Activated CD4-positive, alpha-beta T cell treated with anti-CD3 and anti-CD28 coated beads, Interleukin-2, Interleukin-4, amounts not matched to agents 100 ng/mL and 50 ng/mL, durations not matched to agents 16 hours and 8 hours (primary cell): ENCODE data around the gene NRTN.
"Not testable (repeated sequence)": the region's sequence is repeated elsewhere in the genome, so short reads cannot be mapped to it uniquely, and the experiment has no call there.

Experiments used
- DNase-seq: peaks from one replicate; pipeline ENCODE4 v3.0.0-alpha.2; 2020; ENCODE audit warnings: low spot score

The NRTN gene, protein sequence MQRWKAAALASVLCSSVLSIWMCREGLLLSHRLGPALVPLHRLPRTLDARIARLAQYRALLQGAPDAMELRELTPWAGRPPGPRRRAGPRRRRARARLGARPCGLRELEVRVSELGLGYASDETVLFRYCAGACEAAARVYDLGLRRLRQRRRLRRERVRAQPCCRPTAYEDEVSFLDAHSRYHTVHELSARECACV

DNA sequence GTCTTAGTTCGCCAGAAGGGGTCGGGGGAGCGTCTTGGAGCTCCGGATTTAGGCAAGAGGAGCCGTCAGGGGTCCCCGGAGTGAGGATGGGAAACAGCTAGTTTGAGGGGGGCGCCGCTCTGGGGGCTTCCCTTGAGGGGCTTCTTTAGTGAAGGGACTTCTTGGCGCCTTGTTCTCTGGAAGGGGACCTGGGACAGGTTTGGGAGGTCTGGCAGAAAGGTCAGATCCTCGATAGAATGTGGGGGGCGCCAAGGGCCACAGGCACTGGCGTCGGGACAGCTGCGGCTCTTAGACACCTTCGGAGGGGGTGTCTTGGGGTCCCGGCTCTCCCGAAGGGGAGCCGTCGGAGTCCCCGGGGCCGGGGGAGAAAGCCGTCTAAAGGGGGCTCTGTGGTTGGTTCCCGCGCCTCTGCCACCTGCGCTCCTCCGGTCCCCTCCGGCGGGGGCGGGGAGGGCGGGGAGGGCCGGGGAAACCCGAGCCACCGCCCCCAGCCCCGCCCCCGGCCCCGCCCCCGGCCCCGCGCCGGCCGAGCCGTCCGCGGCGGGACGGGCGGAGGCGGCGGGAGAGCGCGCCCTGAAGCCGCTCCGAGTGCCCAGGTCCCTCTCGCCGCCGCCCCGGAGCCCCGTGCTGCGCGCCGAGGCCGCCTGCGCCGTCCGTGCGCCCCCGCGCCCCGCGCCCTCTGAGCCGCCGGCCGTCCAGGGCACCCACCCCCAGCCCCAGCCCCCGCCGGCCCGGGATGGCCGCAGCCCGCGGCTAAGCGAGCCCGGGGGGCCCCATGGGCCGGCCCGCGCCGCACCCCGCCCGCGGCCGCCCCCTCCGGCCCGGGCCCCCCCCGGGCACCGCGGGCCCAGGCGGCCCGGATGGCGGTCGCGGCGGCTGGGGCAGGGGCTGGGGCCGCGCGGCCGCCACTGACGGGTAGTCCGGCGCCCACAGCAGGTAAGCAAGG, at the start of gene NRTN:
Gene NRTN (plus strand): TSS at position 552 of the 946 bp plus-strand sequence. CDS start 19,099 bp downstream, outside the sequence.
- DNase-seq = peak; percentile 21

DNA sequence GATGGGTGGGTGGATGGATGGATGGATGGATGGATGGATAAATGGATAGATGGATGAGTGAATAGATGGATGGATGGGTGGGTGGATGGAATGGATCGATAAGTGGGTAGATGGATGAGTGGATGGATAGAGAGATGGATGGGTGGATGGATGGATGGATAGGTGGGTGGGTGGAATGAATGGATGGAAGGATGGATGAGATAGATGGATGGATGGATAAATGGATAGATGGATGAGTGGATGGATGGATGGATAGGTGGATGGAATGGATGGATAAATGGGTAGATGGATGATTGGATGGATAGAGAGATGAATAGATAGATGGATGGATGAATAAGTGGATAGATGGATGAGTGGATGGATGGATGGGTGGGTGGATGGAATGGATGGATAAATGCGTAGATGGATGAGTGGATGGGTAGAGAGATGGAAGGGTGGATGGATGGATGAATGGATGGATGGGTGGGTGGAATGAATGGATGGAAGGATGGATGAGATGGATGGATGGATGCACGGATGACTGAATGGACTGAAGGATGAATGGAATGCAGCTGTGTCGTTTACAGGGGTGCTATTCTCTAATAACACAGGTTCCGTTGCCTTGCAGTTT, 42.2 kb upstream of the NRTN start:
- no peak for DNase-seq

DNA sequence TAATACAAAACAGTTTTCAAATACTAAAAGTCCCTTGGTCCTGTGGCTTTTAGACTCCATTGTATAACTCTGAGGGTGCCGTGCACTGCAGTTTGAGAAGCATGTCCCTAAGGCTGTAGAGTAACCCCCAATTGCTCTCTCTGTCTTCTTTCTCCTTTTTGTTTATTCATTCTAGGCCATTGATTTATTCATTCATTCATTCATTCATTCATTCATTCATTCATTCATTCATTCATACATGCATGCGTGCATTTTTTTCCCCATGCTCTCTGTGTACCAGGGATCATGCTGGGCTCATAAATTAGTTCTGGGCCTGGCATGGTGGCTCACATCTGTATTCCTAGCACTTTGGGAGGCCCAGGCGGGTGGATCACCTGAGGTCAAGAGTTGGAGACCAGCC, 39.6 kb upstream of the NRTN start:
- DNase-seq = no peak

DNA sequence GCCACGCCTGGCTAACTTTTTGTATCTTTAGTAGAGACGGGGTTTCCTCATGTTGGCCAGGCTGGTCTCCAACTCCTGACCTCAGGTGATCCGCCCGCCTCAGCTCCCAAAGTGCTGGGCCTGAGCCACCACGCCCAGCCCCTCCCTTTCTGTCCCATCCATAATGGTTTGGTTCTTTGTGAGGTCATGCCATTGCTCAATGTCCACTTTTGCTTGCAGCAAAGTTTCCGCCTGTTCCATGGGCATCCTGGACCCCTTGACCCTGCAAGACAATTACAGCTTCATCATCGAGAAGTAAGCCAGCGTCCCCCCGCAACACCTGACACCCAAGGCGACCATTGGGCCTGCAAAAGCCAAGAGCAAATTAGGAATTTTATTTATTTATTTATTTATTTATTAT, 36.9 kb upstream of the NRTN start:
- DNase-seq = no peak

DNA sequence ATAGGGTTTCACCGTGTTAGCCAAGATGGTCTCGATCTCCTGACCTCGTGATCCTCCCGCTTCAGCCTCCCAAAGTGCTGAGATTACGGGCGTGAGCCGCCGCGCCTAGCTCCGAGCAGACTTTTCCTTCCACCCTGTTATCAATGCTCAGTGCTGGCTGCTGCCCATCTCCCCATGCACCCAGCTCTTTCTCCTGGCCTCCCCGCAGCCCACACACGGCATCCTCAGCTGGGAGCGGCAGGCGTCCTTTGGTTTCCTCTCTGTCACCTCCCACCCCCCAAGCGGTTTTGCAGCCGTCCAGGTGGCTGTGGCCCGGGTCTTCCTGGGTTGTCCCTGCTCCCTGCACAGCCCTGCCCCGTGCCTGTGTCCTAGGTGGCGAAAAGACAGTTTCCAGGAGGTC, 32.5 kb upstream of the NRTN start:
- DNase-seq = no peak

DNA sequence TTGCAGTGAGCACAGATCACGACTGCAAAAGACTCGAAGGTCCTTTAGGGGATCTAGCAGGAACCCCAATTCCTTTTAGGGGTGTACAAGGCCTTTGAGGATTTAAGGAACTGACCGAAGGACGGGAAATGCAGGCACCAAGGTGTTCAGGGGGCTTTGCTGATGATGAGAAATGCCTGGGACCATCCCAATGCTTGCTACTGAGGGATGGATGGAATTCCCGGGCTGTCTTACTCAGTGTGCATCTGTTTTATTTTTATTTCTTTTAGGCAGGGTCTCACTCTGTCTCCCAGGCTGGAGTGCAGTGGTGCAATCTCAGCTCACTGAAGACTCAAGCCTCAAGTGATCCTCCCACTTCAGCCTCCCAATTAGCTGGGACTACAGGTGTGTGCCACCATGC, 31.6 kb upstream of the NRTN start:
- DNase-seq = no peak

DNA sequence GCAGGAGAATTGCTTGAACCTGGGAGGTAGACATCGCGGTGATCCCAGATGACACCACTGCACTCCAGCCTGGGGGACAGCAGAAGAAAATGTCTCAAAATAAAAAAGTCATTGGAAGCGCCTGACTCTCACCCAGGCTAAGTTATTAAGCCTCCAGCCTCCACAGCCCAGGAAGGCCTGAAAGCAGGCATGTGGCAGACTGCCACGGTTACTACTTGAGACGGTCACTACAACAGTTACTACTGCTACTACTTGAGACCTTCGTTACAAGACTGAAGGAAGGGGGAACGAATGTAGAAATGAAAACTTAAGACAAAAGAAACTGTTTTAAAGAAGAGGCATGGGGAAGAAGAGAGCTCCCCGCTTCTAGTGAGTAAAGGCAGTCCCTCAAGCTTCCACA, 29.9 kb upstream of the NRTN start:
- no peak for DNase-seq

DNA sequence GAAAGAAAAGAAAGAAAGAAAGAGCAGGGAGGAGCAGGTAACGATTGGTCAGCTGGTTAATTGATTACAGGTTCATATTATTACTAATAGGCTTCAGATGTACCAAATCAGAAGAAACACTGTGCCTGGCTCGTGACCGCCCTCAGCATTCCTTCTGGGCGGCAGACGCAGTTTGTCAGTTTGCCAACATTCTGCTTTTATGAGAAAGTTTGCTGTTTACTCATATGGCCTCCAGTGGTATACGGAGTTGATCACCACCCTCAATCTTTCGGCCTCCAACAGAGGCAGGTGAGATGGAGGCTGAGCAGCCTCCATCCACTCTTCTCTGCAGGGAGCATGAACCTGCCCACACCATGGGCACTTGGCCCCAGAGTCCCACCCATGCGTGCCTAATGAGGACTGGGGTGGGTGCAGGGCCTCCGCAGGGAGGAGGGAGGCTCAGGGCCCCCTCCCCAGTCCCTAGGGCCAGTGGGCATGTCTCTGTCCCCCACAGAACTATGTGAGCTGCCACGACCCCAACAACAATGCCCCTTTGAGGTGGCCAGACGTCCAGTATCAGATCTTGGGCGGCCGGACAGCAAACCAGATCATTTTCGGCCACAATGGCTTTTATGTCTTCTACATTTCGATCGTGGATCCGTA, 29.1 kb upstream of the NRTN start:
- no peak for DNase-seq

DNA sequence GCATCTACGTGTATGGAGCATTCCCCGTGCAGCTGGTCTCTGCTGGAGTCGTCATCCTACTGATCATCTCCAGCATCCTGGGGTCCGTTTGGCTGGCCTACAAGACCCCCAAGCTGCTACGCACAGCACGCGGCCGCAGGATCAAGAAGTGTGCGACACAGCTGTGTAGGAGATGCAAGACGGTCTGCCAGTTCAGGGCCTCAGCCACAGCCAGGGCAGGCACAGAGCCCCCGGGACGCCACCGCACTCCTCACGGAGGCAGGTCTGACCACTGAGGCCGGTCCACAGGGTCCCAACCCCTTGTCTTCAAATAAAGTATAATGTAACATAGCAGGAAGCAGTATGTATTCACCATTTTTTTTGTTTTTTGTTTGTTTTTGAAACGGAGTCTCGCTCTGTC, 26.5 kb upstream of the NRTN start:
- DNase-seq = no peak

DNA sequence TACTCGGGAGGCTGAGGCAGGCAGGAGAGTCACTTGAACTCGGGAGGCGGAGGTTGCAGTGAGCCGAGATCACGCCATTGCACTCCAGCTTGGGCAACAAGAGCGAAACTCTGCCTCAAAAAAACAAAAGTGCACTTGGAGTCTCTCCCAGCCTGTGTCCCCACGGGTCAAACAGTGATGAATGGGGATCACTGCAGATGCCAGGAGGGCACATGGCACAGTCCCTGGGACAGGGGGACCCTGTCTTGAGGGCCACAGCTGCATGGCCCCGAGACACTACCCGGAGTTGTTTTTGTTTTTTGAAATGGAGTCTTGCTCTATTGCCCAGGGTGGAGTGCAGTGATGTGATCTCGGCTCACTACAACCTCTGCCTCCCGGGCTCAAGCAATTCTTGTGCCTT, 24.0 kb upstream of the NRTN start:
- DNase-seq = not testable (repeated sequence)

DNA sequence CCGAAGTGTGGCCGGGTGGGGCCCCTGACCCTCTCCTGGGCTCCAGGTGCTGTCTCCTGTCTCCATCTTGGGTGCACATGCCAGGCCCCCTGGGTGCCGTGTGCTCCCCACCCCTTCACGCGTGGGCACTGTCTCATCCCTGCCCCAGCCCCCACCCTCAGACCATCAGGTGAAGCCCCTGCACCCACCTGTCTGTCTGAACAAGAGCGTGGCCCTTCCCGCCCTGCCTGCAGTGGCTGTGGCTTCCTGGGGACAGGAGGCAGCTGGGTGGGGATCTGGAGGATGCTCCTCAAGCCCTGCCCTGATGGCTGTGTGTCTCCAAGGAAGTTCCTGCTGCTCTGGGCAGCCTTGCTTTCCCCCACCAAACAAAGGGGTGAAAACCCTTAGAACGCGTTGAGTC, 22.5 kb upstream of the NRTN start:
- no peak for DNase-seq

DNA sequence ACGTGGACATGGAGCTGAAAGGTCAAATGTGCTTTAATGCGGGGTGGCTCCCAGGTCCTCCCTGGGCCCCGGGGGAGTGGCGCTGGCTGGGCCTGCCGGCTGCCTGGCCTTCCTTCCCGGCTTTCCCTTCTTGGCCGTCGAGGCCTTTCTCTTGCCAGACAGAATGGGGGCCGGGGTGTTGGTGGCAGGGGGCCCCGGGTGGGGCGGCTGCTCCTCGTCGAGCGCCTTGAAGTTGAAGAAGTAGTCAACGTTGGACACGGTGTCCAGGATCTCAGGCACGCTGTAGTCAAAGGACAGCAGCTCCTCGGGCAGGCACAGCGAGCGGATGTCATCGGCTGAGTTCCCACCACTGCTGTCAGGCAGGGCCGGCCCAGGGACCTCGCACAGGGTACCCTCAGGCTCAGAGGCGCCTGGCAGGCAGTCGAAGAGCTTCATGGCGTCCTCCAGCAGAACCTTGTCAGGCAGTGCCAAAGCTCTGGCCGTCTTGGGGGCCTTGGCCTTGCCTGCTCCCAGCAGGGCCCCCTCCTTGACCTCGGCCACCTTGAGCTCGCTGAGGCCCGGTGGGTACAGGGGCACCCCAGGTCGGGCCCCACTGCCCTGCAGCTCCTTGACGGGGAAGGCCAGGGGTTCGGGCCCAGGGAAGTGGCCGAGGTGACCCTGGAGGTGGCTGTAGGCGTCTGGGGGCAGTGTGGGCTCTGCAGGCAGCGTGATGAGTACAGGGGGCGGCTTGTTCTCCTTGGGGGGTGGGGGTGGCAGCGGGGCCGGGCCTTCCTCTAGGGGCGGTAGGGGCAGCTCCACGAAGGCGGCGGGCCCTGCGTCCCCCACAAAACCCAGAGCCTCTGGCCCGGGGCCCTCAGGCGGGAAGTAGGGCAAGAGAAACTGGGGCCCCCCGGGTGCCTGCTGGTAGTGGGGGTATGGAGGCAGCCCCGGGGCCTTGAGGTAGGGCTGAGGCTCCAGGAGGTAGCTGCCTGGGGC, 21.6 kb upstream of the NRTN start:
- DNase-seq = no peak

DNA sequence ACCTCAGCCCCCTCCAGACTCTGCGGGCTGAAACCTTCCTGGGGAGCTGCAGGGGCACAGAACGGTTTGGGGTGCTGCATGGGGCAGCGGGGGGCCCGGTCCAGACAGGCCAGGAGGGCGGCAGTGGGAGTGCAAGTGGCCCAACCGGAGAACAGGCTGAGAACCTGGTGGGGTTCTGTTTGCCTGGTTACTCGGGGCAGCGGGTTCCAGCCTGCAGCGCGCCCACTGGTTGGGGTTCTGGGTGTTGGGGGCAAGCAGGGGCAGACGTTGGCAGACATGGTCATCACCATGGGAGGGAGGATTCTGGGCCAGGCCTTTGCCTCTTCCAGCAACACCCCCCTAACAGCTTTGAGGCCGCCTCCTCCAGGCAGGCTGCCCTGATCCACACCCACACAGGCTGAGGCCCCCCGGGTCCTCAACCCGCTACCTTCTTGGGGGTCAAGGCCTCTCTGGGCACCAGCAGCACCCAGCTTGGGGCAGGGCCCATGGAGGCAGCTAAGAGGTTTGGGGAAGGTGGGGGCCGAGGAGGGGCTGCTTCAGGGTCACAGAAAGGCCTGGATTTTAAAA, 20.2 kb upstream of the NRTN start, which contains the start of gene PRR22:
Gene PRR22 (minus strand): TSS at position 166 of the 567 bp plus-strand sequence. CDS start 86 bp downstream, at position 80.
- no peak for DNase-seq

DNA sequence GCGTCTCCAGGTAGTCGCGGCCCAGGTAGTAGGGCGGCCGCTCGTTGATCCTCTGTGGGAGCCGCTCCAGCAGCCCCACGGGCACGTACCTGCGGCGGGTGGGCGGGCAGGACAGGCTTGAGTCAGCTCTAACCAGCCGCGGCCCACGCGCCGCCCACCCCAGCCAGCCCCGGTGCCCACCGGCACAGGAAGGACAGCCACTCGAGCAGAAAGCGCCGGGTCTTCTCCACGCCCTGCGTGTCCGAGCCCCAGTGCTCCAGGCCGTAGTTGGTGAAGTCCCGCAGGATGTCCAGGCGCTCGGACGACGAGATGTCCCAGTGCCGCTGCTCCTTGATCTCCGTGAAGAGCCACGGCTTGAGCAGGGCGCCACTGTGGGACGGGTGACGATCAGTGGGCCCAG, 19.4 kb upstream of the NRTN start:
- no peak for DNase-seq

DNA sequence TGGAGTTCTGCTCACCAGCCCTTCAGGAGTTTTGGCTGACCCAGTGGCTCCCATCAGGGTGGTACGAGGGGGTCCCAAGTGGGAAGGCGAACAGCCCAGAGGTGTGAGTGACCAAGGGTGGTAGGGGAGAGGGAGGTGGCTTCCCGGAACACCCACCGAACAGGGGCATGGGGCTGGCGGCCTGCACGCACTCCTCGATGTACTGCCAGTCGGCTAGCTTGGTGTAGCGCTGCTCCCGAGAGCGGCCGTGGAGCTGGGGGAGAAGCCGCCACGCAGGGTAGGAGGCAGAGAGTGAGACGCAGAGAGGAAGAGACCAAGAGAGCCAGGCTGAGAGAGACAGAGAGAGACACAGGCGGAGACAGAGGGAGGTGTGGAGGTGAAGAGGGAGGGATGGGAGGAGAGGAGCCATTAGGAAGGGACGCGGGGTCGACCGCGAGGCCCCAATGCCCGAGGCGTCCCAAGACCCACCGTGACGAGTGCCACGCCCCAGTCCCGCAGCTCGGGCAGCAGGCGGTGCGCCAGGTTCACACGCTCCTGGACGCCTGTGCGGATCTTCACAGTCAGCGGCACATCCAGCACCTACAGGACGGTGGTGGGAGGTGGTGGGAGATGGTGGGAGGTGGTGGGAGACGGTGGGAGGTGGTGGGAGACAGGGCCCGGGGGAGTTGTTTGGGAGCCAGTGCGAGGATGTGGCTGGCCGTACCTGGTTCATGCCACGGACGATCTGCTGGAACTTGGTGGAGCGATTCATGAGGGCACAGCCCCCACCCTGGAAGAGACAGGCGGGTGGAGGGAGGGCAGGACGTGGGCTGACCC, 18.1 kb upstream of the NRTN start:
- DNase-seq = no peak

DNA sequence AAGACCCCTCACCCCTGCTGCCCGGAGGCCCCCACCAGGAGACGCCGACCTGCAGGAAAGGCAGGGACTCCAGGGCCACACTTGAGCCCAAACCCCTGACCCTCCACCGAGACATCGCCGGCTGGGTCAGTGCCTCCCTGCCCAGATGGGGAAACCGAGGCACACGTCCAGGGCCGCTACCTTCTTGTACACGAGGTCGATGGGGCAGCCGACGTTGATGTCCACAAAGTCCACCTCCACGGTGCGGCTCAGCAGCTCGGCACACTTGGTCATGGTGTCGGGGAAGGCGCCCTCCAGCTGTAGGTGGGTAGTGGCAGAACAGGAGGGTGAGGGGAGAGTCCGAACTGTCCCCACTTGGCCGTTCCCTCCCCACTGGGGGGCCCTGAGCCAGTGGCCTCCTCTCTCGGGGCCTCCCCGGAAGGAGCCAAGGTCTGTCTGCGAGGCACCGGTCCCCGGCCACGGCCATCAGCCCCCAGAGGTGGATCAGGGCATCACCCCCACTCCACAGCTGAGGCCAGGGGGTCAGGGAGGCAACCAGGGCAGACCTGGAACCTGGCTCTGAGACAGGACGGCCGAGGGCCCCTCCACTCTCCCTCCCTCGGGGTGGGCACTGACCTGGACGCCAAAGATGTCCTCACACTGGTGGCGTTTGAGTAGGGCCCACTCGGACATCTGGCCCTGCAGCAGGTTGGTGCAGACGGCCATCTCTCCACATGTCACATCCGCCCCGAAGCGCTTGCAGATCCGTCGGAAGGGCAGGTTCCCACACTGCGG, 17.3 kb upstream of the NRTN start:
- DNase-seq = no peak

DNA sequence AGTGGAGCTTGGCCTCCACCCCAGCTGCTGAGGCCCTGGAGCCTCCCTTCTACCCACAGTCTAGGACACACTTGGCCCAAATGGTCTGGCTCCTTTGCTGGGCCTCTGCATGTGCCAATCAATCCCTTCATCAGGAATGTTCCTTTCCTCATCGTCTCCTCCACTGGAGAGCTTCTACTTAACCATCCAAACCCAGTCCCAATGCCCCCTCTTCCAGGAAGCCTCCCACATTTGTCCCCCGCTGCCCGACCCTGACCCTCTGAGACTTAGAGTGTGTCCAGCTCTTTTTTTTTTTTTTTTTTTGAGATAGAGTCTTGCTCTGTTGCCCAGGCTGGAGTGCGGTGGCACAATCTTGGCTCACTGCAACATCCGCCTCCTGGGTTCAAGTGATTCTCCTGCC, 16.4 kb upstream of the NRTN start:
- no peak for DNase-seq

DNA sequence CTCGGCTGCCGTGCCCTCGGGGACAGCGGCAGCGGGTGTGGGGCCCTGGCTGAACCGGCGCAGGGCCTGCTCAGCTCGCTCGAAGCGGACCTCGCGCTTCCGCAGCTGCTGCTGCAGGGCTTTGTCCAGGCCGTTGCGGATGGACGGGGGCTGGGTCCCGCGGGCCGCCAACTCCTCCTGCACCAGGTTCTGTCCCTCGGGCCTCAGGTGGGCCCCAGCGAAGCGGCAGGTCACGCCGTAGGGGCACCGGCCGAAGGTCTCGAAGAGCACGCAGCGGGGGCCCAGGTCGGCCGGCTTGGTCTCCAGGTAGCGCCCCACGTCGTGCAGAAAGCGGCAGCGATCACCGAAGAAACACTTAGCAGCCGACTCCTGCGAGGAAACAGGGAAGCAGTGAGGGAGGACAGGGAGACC, 15.5 kb upstream of the NRTN start:
- DNase-seq = no peak

DNA sequence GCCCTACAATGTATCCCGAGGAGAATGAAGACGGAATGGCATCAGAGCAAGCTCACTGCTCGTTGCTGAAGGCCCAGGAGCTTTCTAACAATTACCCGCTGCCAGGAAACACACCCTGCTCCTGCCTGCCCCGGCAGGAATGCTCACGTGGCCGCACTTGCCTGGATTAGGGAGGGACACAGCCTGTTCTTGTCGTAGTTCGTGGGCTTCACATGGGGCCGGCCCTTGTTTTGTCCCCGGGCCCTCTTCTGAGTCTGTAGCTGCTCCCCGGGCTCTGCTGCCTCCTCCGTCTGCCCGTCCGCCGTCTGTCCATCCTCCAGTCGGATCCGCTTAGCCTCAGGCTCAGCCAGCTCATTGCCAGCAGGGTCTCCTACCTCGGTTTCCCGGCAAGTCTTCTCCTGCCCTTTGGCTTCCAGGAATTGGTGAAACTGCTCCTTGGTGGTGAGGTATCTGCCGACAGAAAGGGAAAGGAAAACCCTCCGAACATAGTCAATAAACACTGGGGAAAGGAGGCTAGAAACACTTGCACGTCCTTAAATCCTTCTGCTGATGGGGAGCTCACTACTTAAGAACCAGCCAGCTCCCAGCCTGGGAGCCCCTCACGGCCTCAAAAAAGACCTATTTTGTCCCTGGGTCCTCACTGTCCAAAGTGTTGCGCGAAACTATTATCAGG, 14.8 kb upstream of the NRTN start:
- DNase-seq = no peak
